ENCODE results near the gene AFAP1.

AFAP1 gene

DNA sequence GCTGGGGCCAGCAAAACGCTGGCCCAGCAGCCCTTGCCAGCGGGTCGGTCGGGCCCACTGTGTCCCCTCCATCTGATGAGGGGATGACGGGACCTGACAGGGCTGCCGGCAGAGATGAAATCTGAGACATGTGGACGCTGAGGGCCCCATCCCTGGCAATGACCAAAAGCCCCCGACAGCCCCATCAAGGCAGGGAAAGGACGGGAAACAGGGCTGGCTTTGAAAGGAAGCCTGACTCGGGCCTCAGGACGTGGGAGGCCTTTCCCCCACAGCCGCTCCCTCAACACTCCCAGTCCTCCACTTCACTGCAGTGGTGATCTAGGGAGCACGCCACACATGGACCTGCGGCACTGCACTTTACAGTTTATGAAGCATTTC is 202.4 kb downstream of the AFAP1 start:
- TF ChIP-seq, protein P1, sequence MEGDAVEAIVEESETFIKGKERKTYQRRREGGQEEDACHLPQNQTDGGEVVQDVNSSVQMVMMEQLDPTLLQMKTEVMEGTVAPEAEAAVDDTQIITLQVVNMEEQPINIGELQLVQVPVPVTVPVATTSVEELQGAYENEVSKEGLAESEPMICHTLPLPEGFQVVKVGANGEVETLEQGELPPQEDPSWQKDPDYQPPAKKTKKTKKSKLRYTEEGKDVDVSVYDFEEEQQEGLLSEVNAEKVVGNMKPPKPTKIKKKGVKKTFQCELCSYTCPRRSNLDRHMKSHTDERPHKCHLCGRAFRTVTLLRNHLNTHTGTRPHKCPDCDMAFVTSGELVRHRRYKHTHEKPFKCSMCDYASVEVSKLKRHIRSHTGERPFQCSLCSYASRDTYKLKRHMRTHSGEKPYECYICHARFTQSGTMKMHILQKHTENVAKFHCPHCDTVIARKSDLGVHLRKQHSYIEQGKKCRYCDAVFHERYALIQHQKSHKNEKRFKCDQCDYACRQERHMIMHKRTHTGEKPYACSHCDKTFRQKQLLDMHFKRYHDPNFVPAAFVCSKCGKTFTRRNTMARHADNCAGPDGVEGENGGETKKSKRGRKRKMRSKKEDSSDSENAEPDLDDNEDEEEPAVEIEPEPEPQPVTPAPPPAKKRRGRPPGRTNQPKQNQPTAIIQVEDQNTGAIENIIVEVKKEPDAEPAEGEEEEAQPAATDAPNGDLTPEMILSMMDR (conservative IDR thresholded peaks at IDR 0.05; ENCODE audit: low read depth), result no peak
- no peak overlapping the region for H3K27ac ChIP-seq
- ChIA-PET CTCF (no interaction called here), POLR2A (ENCODE audit: low non-redundant PET) (no interaction called here)
- DNase-seq (ENCODE audit: low spot score), result no peak

DNA sequence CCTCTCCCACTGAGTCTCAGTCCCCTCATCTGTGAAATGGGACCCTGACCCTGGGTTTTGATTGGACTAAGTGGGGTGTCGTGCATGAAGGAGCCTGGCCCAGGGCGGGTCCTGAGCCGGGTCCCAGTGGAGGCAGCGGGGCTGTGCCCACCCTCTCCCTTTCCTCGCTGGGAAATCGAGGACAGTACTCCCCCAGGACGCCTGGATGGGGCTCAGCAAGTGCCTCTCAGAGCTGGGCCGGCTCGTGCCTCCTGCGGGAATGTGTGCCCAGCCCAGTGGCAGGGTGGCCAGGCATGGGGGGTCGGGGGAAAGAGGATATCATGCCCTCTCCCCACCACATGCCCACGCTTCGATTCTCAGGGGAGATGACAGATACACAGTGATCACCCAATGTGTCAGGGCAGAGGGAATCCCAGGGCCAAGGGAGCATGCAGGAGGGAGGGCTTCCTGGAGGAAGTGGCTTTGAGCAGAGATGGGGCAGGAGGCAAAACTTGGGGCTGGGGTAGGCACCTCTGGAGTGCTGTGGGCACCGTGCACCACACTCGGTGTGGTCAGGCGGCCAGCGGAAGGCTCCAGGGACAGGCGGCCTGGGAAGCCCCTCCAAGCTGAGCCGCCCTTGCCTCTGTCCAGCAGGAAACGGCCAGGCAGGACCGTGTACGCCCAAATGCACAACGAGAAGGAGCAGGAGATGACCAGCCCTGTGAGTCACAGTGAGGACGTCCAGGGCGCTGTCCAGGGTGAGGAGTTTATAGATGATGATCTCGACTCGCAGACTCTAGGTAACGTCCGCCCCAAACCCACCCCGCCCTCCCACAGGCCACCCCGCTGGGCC is 203.0 kb downstream of the AFAP1 start:
- no peak for DNase-seq (ENCODE audit: low spot score)
- ChIA-PET POLR2A (ENCODE audit: low non-redundant PET) (no interaction called here), CTCF (no interaction called here)
- TF ChIP-seq, protein P1 (conservative IDR thresholded peaks at IDR 0.05; ENCODE audit: low read depth), result no peak
- H3K27ac ChIP-seq, result no peak overlapping the region

DNA sequence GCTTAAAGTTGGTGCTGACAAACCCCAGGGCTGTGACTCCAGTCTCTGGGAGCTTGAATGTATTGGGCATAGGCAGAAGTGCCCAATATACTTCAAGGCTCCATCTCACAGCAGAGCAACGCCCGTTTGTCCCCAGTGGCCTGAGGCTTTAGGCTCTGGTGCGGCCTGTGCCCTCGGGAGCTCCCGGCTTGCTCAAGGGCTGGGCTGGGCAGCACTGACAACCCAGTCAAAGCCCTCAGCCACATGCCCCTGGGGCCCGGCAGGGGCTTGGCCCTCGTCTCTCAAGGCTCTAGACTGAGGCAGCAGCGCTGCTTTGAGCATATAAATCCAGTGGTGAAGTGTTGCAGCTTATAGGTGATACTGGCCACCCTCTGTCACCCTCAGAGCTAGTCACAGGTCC is 203.7 kb downstream of the AFAP1 start:
- ChIA-PET POLR2A (ENCODE audit: low non-redundant PET) (no interaction called here), CTCF (no interaction called here)
- no peak overlapping the region for H3K27ac ChIP-seq
- no peak for DNase-seq (ENCODE audit: low spot score)
- TF ChIP-seq, protein P1 (conservative IDR thresholded peaks at IDR 0.05; ENCODE audit: low read depth), result no peak

DNA sequence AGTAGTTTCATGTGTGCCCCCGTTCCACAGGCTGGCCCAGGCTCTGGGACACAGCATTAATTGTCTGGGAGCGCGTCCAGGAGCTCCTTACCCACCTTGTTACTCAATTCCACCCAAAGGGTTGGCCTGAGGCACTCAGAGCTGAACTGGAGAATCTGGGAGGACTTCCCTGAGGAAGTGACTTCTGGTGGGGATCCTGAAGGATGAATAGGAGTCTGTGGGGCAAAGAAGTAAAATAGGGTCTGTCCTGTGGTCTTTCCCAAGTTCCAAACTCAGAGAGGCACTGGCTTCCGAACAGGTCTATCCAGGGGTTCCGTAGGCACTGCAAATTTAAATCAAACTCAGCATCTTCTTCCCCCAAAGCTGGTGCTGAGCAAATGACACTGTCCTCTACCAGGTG is 204.3 kb downstream of the AFAP1 start:
- ChIA-PET CTCF (no interaction called here), POLR2A (ENCODE audit: low non-redundant PET) (no interaction called here)
- H3K27ac ChIP-seq, result no peak overlapping the region
- DNase-seq (ENCODE audit: low spot score), result no peak
- TF ChIP-seq, protein P1 (conservative IDR thresholded peaks at IDR 0.05; ENCODE audit: low read depth), result no peak

DNA sequence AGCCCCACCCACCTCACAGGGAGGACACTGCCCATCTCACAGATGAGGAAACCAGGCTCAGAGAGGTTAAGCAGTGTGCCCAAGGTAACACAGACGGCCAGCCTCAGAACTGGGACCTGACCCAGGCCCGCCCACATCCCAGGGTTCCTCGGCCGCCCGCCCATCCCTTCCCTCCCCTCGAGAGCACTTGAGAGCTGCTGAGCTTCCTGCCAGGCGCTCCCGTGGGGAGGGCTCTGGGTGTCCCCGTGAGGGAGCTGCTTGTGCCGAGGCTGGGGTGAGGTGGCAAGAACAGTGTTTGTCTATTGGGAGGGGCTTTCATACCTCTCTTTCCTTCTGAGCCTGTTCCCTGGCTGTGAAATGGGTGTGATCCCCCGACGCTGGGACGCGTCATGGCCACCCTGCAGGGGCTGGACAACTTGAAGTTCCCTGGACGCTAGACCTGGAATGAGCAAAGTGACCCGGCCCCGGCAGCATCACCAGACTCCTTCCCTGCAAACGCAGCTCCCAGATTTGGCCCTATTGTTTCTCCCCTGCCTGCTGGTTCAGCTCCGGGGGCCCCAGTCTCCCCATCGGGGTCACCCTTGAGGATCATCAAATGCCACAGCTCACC is 204.9 kb downstream of the AFAP1 start:
- DNase-seq (ENCODE audit: low spot score), result no peak
- CTCF ChIA-PET, result no interaction called here
- no peak overlapping the region for H3K27ac ChIP-seq
- TF ChIP-seq, protein P1 (conservative IDR thresholded peaks at IDR 0.05; ENCODE audit: low read depth), result no peak
- POLR2A ChIA-PET (ENCODE audit: low non-redundant PET), result no interaction called here

DNA sequence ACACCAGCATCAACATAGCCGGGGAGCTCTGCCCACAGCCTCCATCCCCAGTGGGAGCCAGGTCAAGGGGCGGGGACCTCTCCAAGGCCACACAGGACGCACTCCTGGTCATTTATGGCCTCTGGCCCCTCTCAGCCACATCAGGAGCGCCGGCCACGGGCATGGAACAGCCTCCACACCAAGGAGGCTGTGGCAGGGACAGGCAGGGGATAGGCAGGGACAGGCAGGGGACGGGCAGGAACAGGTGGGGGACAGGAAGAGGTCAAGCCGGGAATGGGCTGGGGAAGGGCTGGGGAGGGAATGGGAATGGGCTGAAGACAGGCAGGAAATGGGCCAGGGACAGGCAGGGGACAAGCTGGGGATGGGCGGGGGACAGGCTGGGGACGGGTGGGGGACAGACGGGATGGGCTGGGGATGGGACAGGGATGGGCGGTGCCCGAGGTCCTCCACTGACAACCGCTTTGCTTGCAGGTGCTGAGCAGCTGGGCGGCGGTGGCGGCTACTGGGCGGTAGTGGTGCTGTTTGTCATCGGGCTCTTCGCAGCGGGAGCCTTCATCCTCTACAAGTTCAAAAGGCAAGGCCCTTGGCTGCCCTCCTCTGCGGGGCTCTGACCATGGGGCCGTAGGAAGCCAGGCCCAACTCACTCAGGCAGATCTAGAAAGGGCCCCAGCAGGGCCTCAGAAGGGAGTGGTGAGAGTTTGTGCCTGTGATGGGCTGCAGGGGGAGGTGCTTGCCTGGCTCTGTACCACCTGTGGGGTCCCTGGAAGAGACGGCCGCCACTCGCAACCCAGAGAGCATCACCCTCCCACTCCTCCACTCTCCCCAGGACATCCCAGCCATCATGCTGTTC is 205.6 kb downstream of the AFAP1 start:
- H3K27ac ChIP-seq, result no peak overlapping the region
- TF ChIP-seq, protein P1 (conservative IDR thresholded peaks at IDR 0.05; ENCODE audit: low read depth), result no peak
- ChIA-PET CTCF (interaction anchor here (1.1 kb wide), 1 partner anchor 230 kb away, joined by 3 read pairs; no protein-coding TSS in a partner anchor), POLR2A (ENCODE audit: low non-redundant PET) (no interaction called here)
- no peak for DNase-seq (ENCODE audit: low spot score)

Data from RWPE1 (cell line).